ENCODE measurements around the gene FHAD1. TPM values are rescaled to one million over a fixed set of nuclear protein-coding genes. Genes with fewer than 3 reads are reported as not detected.

The FHAD1 gene
- total and polyA plus RNA-seq, 9 donors: 0.82 to 2.1 (median 1.3) TPM

- Histone ChIP-seq H3K4me3 (ENCODE audit: low read length) (no peak overlapping the region), H3K27me3 (ENCODE audit: control insufficient read depth, insufficient read depth, low read length) (peaks cover 2% of the 10 kb centered on the region), H3K36me3 (ENCODE audit: control insufficient read depth, insufficient read depth, low read length) (no peaks in the 10 kb centered on the region), H3K9me3 (replicated peaks; ENCODE audit: control insufficient read depth, low read depth, low read length) (peaks cover 2% of the 10 kb centered on the region), H3K4me1 (ENCODE audit: control insufficient read depth, insufficient read depth, low read length) (peaks cover 10% of the 10 kb centered on the region), H3K27ac (ENCODE audit: low read length) (no peak overlapping the region)
- 75% methylated on average over 22 of the region's 23 CpGs for WGBS (ENCODE audit: insufficient coverage)
- DNase-seq: no peak
Measured at GRCh38 chr1:15344800-15345704, 98.0 kb downstream of the FHAD1 start.

DNA sequence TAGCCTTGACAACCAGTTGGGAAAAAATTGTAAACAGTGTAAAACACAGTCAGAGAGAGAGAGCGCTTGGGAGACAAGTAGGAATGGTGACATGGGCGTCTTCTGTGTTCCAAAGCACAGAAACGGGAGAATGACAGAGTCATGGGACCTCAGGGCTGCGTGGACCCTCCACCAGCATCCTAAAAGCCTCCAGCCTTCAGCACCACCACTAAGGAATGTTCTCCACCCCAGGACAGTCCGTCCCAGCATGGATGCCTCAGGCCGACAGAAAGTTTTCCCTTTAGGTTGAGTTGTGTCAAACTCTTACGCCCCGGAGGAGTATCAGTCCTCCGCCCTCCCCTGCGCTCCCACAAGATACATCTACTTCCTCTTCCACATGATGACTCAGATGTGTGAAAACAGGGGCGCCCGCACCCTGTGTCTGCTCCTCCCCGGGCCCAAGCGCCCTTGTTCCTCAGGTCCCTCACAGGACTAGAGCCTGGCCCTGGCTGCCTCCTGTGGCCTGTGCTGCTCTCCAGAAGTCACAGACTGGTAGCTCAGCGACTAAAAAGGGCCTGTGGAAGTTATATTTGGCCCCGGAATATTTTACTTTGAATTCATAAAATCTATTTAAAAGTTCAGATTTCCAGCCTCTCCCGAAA, 98.8 kb downstream of the FHAD1 start:
- DNase-seq: no peak
- no peaks in the 10 kb centered on the region for H3K36me3 ChIP-seq (ENCODE audit: control insufficient read depth, insufficient read depth, low read length)
- peaks cover 10% of the 10 kb centered on the region for H3K4me1 ChIP-seq (ENCODE audit: control insufficient read depth, insufficient read depth, low read length)
- H3K27ac ChIP-seq (ENCODE audit: low read length): no peak overlapping the region
- H3K27me3 ChIP-seq (ENCODE audit: control insufficient read depth, insufficient read depth, low read length): peaks cover 2% of the 10 kb centered on the region
- 84% methylated on average over 8 of the region's 17 CpGs for WGBS (ENCODE audit: insufficient coverage)
- H3K9me3 ChIP-seq (replicated peaks; ENCODE audit: control insufficient read depth, low read depth, low read length): no peaks in the 10 kb centered on the region
- no peak overlapping the region for H3K4me3 ChIP-seq (ENCODE audit: low read length)

DNA sequence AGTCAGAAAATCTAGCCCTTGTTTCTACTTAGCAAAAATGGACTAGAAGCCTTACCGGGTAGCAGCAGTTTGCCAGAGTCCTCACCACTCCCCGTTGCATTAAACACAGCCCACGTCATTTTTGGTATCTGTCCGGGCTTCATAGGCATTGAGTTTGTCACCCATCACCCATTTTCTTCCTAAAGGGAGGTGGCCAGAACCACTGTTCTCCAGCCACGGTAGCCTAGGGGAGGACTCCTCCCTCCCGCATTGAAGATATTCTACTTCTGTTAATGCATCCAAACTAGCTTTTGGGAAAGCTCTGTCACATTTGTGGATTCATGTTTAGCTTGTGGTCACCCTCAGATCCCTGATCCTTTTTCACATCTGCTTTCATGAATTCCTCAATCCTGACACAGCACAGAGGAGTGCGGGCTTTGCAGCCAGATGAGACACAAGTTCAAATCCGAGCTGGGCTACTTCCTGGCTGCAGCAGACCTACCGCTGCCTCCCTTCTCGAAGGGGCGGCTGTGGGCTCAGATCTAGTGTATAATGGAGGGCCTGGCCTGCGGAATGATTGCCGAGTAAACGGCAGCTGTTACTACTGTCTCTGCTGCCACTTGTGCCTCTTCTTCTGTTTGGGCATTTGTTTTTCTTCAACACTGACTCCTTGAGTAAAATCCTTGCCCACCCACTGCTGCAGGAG, 99.5 kb downstream of the FHAD1 start:
- Histone ChIP-seq H3K4me1 (ENCODE audit: control insufficient read depth, insufficient read depth, low read length) (peaks cover 10% of the 10 kb centered on the region), H3K4me3 (ENCODE audit: low read length) (no peak overlapping the region), H3K9me3 (replicated peaks; ENCODE audit: control insufficient read depth, low read depth, low read length) (no peaks in the 10 kb centered on the region), H3K27ac (ENCODE audit: low read length) (no peak overlapping the region), H3K36me3 (ENCODE audit: control insufficient read depth, insufficient read depth, low read length) (no peaks in the 10 kb centered on the region), H3K27me3 (ENCODE audit: control insufficient read depth, insufficient read depth, low read length) (peaks cover 2% of the 10 kb centered on the region)
- DNase-seq: no peak
- 77% methylated on average over 13 of the region's 14 CpGs for WGBS (ENCODE audit: insufficient coverage)

- no peak overlapping the region for H3K4me3 ChIP-seq (ENCODE audit: low read length)
- no peak for DNase-seq
- H3K4me1 ChIP-seq (ENCODE audit: control insufficient read depth, insufficient read depth, low read length): peaks cover 10% of the 10 kb centered on the region
- H3K36me3 ChIP-seq (ENCODE audit: control insufficient read depth, insufficient read depth, low read length): no peaks in the 10 kb centered on the region
- 87% methylated on average over 7 of the region's 7 CpGs for WGBS (ENCODE audit: insufficient coverage)
- H3K27ac ChIP-seq (ENCODE audit: low read length): no peak overlapping the region
- H3K9me3 ChIP-seq (replicated peaks; ENCODE audit: control insufficient read depth, low read depth, low read length): no peaks in the 10 kb centered on the region
- peaks cover 2% of the 10 kb centered on the region for H3K27me3 ChIP-seq (ENCODE audit: control insufficient read depth, insufficient read depth, low read length)
Measured at GRCh38 chr1:15347182-15347581, 100.2 kb downstream of the FHAD1 start.

DNA sequence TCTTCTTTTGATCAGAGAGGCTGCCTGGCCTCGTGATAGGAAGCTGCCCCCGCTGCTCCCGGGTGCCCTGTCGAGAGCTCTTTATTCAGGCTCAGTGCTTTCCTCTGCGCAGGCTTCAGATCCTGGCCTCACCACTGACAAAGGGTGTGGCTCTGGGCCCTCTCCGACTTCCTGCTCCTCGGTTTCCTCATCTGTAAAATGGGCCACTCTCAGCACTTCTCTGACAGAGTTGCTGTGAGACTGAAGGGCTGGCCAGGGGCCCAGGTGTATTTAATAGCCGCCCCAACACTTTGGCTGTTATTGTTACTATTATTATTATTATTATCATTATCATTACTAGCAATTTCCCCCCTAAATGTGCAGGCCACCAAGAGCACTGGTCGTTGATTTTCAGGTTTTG, 101.6 kb downstream of the FHAD1 start:
- H3K36me3 ChIP-seq (ENCODE audit: control insufficient read depth, insufficient read depth, low read length): no peaks in the 10 kb centered on the region
- no peak overlapping the region for H3K27ac ChIP-seq (ENCODE audit: low read length)
- H3K27me3 ChIP-seq (ENCODE audit: control insufficient read depth, insufficient read depth, low read length): peaks cover 2% of the 10 kb centered on the region
- H3K4me1 ChIP-seq (ENCODE audit: control insufficient read depth, insufficient read depth, low read length): peaks cover 7% of the 10 kb centered on the region
- 96% methylated on average over 5 of the region's 9 CpGs for WGBS (ENCODE audit: insufficient coverage)
- H3K4me3 ChIP-seq (ENCODE audit: low read length): no peak overlapping the region
- DNase-seq: no peak
- H3K9me3 ChIP-seq (replicated peaks; ENCODE audit: control insufficient read depth, low read depth, low read length): no peaks in the 10 kb centered on the region

GRCh38 chr1:15349133-15349532, 102.1 kb downstream of the FHAD1 start:
- 100% methylated on average over 2 of the region's 6 CpGs for WGBS (ENCODE audit: insufficient coverage)
- Histone ChIP-seq H3K27me3 (ENCODE audit: control insufficient read depth, insufficient read depth, low read length) (peaks cover 2% of the 10 kb centered on the region), H3K27ac (ENCODE audit: low read length) (no peak overlapping the region), H3K36me3 (ENCODE audit: control insufficient read depth, insufficient read depth, low read length) (no peaks in the 10 kb centered on the region), H3K9me3 (replicated peaks; ENCODE audit: control insufficient read depth, low read depth, low read length) (no peaks in the 10 kb centered on the region), H3K4me1 (ENCODE audit: control insufficient read depth, insufficient read depth, low read length) (peaks cover 7% of the 10 kb centered on the region), H3K4me3 (ENCODE audit: low read length) (no peak overlapping the region)
- no peak for DNase-seq

GRCh38 chr1:15350151-15350550, 103.1 kb downstream of the FHAD1 start:
- 83% methylated on average over 9 of the region's 10 CpGs for WGBS (ENCODE audit: insufficient coverage)
- Histone ChIP-seq H3K27ac (ENCODE audit: low read length) (no peak overlapping the region), H3K36me3 (ENCODE audit: control insufficient read depth, insufficient read depth, low read length) (no peaks in the 10 kb centered on the region), H3K4me3 (ENCODE audit: low read length) (no peak overlapping the region), H3K4me1 (ENCODE audit: control insufficient read depth, insufficient read depth, low read length) (peaks cover 6% of the 10 kb centered on the region), H3K9me3 (replicated peaks; ENCODE audit: control insufficient read depth, low read depth, low read length) (no peaks in the 10 kb centered on the region), H3K27me3 (ENCODE audit: control insufficient read depth, insufficient read depth, low read length) (peaks cover 2% of the 10 kb centered on the region)
- no peak for DNase-seq

DNA sequence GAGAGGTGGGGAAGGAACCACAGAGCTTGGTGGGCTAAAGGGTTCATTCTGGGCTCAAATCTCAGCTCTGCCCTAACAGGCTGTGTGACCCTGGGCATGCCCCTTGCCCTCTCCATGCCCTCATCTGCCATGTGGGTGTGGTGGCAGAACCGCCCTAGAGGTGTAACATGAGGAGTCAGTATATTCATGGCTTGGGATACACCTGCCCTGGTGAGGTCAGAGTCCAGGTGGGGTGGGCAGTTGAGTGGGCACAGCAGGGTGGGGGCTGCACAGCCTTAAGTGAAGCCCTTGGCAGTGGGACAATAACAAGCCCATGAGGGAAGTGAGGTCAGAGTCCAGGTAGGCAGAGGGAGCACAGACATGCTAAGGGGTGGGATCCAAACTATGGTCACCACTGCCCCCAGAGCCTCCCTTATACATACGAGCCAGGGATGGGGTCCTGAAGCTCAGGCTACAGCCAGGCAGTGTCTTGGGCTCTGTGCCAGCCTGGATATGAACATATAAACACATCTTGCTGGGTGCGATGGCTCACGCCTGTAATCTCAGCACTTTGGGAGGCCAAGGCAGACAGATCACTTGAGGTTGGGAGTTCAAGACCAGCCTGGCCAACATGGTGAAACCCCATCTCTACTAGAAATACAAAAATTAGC, 103.7 kb downstream of the FHAD1 start:
- Histone ChIP-seq H3K9me3 (replicated peaks; ENCODE audit: control insufficient read depth, low read depth, low read length) (no peaks in the 10 kb centered on the region), H3K27ac (ENCODE audit: low read length) (no peak overlapping the region), H3K27me3 (ENCODE audit: control insufficient read depth, insufficient read depth, low read length) (peaks cover 3% of the 10 kb centered on the region), H3K36me3 (ENCODE audit: control insufficient read depth, insufficient read depth, low read length) (no peaks in the 10 kb centered on the region), H3K4me1 (ENCODE audit: control insufficient read depth, insufficient read depth, low read length) (peaks cover under 1% of the 10 kb centered on the region), H3K4me3 (ENCODE audit: low read length) (no peak overlapping the region)
- no peak for DNase-seq
- 76% methylated on average over 4 of the region's 4 CpGs for WGBS (ENCODE audit: insufficient coverage)

DNA sequence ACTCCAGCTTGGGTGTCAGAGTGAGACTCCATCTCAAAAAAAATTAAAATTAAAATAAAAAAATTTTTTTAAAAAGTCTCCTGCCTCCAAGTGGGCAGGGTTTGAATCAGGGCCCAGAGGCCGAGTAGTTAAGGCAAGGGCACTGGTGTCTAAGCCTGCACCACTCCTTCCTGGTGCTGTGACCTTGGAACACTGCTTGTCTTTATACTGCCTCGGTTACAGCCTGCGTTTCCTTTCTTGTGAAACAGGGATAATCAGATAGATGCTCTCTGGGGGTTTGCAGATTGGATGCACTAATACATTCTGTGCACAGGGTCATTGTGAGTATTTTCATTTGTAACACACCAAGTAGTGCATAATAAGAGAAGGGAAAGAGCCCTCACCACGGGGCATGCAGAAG, 104.3 kb downstream of the FHAD1 start:
- no peaks in the 10 kb centered on the region for H3K36me3 ChIP-seq (ENCODE audit: control insufficient read depth, insufficient read depth, low read length)
- H3K4me3 ChIP-seq (ENCODE audit: low read length): no peak overlapping the region
- no peak overlapping the region for H3K27ac ChIP-seq (ENCODE audit: low read length)
- WGBS (ENCODE audit: insufficient coverage): 60% methylated on average over 1 of the region's 4 CpGs
- no peaks in the 10 kb centered on the region for H3K9me3 ChIP-seq (replicated peaks; ENCODE audit: control insufficient read depth, low read depth, low read length)
- DNase-seq: no peak
- H3K4me1 ChIP-seq (ENCODE audit: control insufficient read depth, insufficient read depth, low read length): no peaks in the 10 kb centered on the region
- H3K27me3 ChIP-seq (ENCODE audit: control insufficient read depth, insufficient read depth, low read length): peaks cover 3% of the 10 kb centered on the region
